ENCODE measurements around the gene MYO1E. TPM values are rescaled to one million over a fixed set of nuclear protein-coding genes. Genes with fewer than 3 reads are reported as not detected.
"Not testable (repeated sequence)": the region's sequence is repeated elsewhere in the genome, so short reads cannot be mapped to it uniquely, and the experiment has no call there.

The MYO1E gene
- total RNA-seq, 5 donors from 2014 or later (not counting 1 experiment from before 2014, with no cell fraction given), result 1.3 to 11.7 (median 4.3) TPM

- DNase-seq (no peak), ATAC-seq (replicated peaks in 1 of 4) (no peak)
- Histone ChIP-seq H3K9me3 (no peaks in the 10 kb centered on the region), H3K36me3 (ENCODE audit: control insufficient read depth in 2 of 2, extremely low read depth in 1 of 2, insufficient read depth in 1 of 2, low read length in 1 of 2) (no peaks in the 10 kb centered on the region), H3K4me3 (ENCODE audit: control insufficient read depth in 1 of 2, extremely low read depth in 1 of 2, low read length in 1 of 2) (no peak overlapping the region), H3K27ac (ENCODE audit: low read length) (no peak overlapping the region), H3K27me3 (replicated peaks in 1 of 2; ENCODE audit: control insufficient read depth in 2 of 2, extremely low read depth in 1 of 2, insufficient read depth in 2 of 2, low read length in 1 of 2) (no peaks in the 10 kb centered on the region), H3K4me1 (ENCODE audit: control insufficient read depth in 1 of 2, extremely low read depth in 1 of 2, insufficient read depth in 2 of 2, low read length in 2 of 2) (no peaks in the 10 kb centered on the region)
- ChIA-PET CTCF (no interaction called here), POLR2A (no interaction called here)
- Mint-ChIP-seq H3K4me3 (no peak overlapping the region), H3K4me1 (no peaks in the 10 kb centered on the region), H3K9me3 (no peaks in the 10 kb centered on the region), H3K27ac (no peak overlapping the region), H3K36me3 (no peaks in the 10 kb centered on the region), H3K27me3 (peaks cover 0 to under 1% of the 10 kb centered on the region in 2 donors)
- WGBS (ENCODE audit: insufficient coverage), result 100% methylated on average over 1 of the region's 7 CpGs
Measured at GRCh38 chr15:59168536-59168935, 204.1 kb downstream of the MYO1E start.

- no peak overlapping the region for H3K4me3 Mint-ChIP-seq
- no peak for DNase-seq
Measured at GRCh38 chr15:59166601-59167265, 205.9 kb downstream of the MYO1E start.

GRCh38 chr15:59166166-59166565 lies 206.5 kb downstream of the MYO1E start:
- Histone ChIP-seq H3K36me3 (ENCODE audit: control insufficient read depth in 2 of 2, extremely low read depth in 1 of 2, insufficient read depth in 1 of 2, low read length in 1 of 2) (no peaks in the 10 kb centered on the region), H3K4me1 (ENCODE audit: control insufficient read depth in 1 of 2, extremely low read depth in 1 of 2, insufficient read depth in 2 of 2, low read length in 2 of 2) (no peaks in the 10 kb centered on the region), H3K27me3 (replicated peaks in 1 of 2; ENCODE audit: control insufficient read depth in 2 of 2, extremely low read depth in 1 of 2, insufficient read depth in 2 of 2, low read length in 1 of 2) (peaks cover 0 to 2% of the 10 kb centered on the region in 2 experiments), H3K9me3 (no peaks in the 10 kb centered on the region), H3K27ac (ENCODE audit: low read length) (no peak overlapping the region), H3K4me3 (ENCODE audit: control insufficient read depth in 1 of 2, extremely low read depth in 1 of 2, low read length in 1 of 2) (no peak overlapping the region)
- ChIA-PET CTCF (interaction anchor here (0.5 to 1.8 kb wide), 2 partner anchors 362 to 404 kb away, joined by 6 read pairs; no protein-coding TSS in a partner anchor), POLR2A (no interaction called here)
- 100% methylated on average over 2 of the region's 4 CpGs for WGBS (ENCODE audit: insufficient coverage)
- ATAC-seq (replicated peaks in 1 of 4), result no peak
- Mint-ChIP-seq H3K27ac (no peak overlapping the region), H3K9me3 (no peaks in the 10 kb centered on the region), H3K27me3 (no peaks in the 10 kb centered on the region), H3K4me3 (no peak overlapping the region), H3K4me1 (no peaks in the 10 kb centered on the region), H3K36me3 (no peaks in the 10 kb centered on the region)
- no peak for DNase-seq

More at GRCh38 chr15:59166601-59167265, 205.9 kb downstream of the MYO1E start:
- ATAC-seq (replicated peaks in 1 of 4), result no peak
- Histone ChIP-seq H3K4me1 (ENCODE audit: control insufficient read depth in 1 of 2, extremely low read depth in 1 of 2, insufficient read depth in 2 of 2, low read length in 2 of 2) (no peaks in the 10 kb centered on the region), H3K4me3 (ENCODE audit: control insufficient read depth in 1 of 2, extremely low read depth in 1 of 2, low read length in 1 of 2) (no peak overlapping the region), H3K27me3 (replicated peaks in 1 of 2; ENCODE audit: control insufficient read depth in 2 of 2, extremely low read depth in 1 of 2, insufficient read depth in 2 of 2, low read length in 1 of 2) (no peaks in the 10 kb centered on the region), H3K27ac (ENCODE audit: low read length) (no peak overlapping the region), H3K36me3 (ENCODE audit: control insufficient read depth in 2 of 2, extremely low read depth in 1 of 2, insufficient read depth in 1 of 2, low read length in 1 of 2) (no peaks in the 10 kb centered on the region), H3K9me3 (no peaks in the 10 kb centered on the region)
- H3K4me1 Mint-ChIP-seq, result no peaks in the 10 kb centered on the region
- no peaks in the 10 kb centered on the region for H3K9me3 Mint-ChIP-seq
- POLR2A ChIA-PET, result no interaction called here
- no peak overlapping the region for H3K27ac Mint-ChIP-seq
- no peaks in the 10 kb centered on the region for H3K36me3 Mint-ChIP-seq
- 80% methylated on average over 6 of the region's 11 CpGs for WGBS (ENCODE audit: insufficient coverage)
- H3K27me3 Mint-ChIP-seq, result no peaks in the 10 kb centered on the region
- CTCF ChIA-PET, result interaction anchor here (0.5 to 1.8 kb wide), 2 partner anchors 362 to 404 kb away, joined by 6 read pairs; no protein-coding TSS in a partner anchor

GRCh38 chr15:59165726-59166125 lies 206.9 kb downstream of the MYO1E start:
- Mint-ChIP-seq H3K36me3 (no peaks in the 10 kb centered on the region), H3K4me3 (no peak overlapping the region), H3K27ac (no peak overlapping the region), H3K9me3 (no peaks in the 10 kb centered on the region), H3K4me1 (no peaks in the 10 kb centered on the region), H3K27me3 (no peaks in the 10 kb centered on the region)
- Histone ChIP-seq H3K4me1 (ENCODE audit: control insufficient read depth in 1 of 2, extremely low read depth in 1 of 2, insufficient read depth in 2 of 2, low read length in 2 of 2) (no peaks in the 10 kb centered on the region), H3K4me3 (ENCODE audit: control insufficient read depth in 1 of 2, extremely low read depth in 1 of 2, low read length in 1 of 2) (no peak overlapping the region), H3K9me3 (no peaks in the 10 kb centered on the region), H3K27ac (ENCODE audit: low read length) (no peak overlapping the region), H3K27me3 (replicated peaks in 1 of 2; ENCODE audit: control insufficient read depth in 2 of 2, extremely low read depth in 1 of 2, insufficient read depth in 2 of 2, low read length in 1 of 2) (peaks cover 0 to 2% of the 10 kb centered on the region in 2 experiments), H3K36me3 (ENCODE audit: control insufficient read depth in 2 of 2, extremely low read depth in 1 of 2, insufficient read depth in 1 of 2, low read length in 1 of 2) (no peaks in the 10 kb centered on the region)
- ChIA-PET CTCF (interaction anchor here in 1 of 2 donors (1.8 kb wide), 1 partner anchor 363 kb away, joined by 6 read pairs; no protein-coding TSS in a partner anchor), POLR2A (no interaction called here)
- no peak for ATAC-seq (replicated peaks in 1 of 4)
- WGBS (ENCODE audit: insufficient coverage), result 63% methylated on average over 1 of the region's 3 CpGs
- DNase-seq, result no peak

- H3K4me1 ChIP-seq (ENCODE audit: control insufficient read depth in 1 of 2, extremely low read depth in 1 of 2, insufficient read depth in 2 of 2, low read length in 2 of 2); H3K4me1 Mint-ChIP-seq; H3K4me3 Mint-ChIP-seq; H3K27ac Mint-ChIP-seq; H3K9me3 ChIP-seq; H3K36me3 Mint-ChIP-seq; H3K27ac ChIP-seq (ENCODE audit: low read length); H3K4me3 ChIP-seq (ENCODE audit: control insufficient read depth in 1 of 2, extremely low read depth in 1 of 2, low read length in 1 of 2); H3K27me3 Mint-ChIP-seq; POLR2A ChIA-PET; ATAC-seq (replicated peaks in 1 of 4); H3K9me3 Mint-ChIP-seq; H3K27me3 ChIP-seq (replicated peaks in 1 of 2; ENCODE audit: control insufficient read depth in 2 of 2, extremely low read depth in 1 of 2, insufficient read depth in 2 of 2, low read length in 1 of 2); DNase-seq; H3K36me3 ChIP-seq (ENCODE audit: control insufficient read depth in 2 of 2, extremely low read depth in 1 of 2, insufficient read depth in 1 of 2, low read length in 1 of 2): not testable (repeated sequence)
- CTCF ChIA-PET, result interaction anchor here (0.7 to 0.9 kb wide), 3 partner anchors 182 to 331 kb away, joined by 3 read pairs; no protein-coding TSS in a partner anchor
- no CpG with 5 or more reads among the region's 8 CpGs for WGBS (ENCODE audit: insufficient coverage)
Measured at GRCh38 chr15:59162080-59162479, 210.6 kb downstream of the MYO1E start.

- Mint-ChIP-seq H3K27me3 (no peaks in the 10 kb centered on the region), H3K36me3 (no peaks in the 10 kb centered on the region), H3K4me3 (no peak overlapping the region), H3K4me1 (no peaks in the 10 kb centered on the region), H3K27ac (no peak overlapping the region), H3K9me3 (no peaks in the 10 kb centered on the region)
- ATAC-seq (replicated peaks in 1 of 4) (no peak), DNase-seq (peak in 11 of 35 experiments; percentile 3 to 28 (median 8))
- no peaks in the 10 kb centered on the region for H3K36me3 ChIP-seq (ENCODE audit: control insufficient read depth in 2 of 2, extremely low read depth in 1 of 2, insufficient read depth in 1 of 2, low read length in 1 of 2)
- no peaks in the 10 kb centered on the region for H3K9me3 ChIP-seq
- no peaks in the 10 kb centered on the region for H3K4me1 ChIP-seq (ENCODE audit: control insufficient read depth in 1 of 2, extremely low read depth in 1 of 2, insufficient read depth in 2 of 2, low read length in 2 of 2)
- 86% methylated on average over 23 of the region's 23 CpGs for WGBS (ENCODE audit: insufficient coverage)
- ChIA-PET POLR2A (no interaction called here), CTCF (interaction anchor here in 1 of 2 donors (0.9 kb wide), 1 partner anchor 332 kb away, joined by 3 read pairs; no protein-coding TSS in a partner anchor)
- H3K27ac ChIP-seq (ENCODE audit: low read length), result no peak overlapping the region
- H3K27me3 ChIP-seq (replicated peaks in 1 of 2; ENCODE audit: control insufficient read depth in 2 of 2, extremely low read depth in 1 of 2, insufficient read depth in 2 of 2, low read length in 1 of 2), result peaks cover 0 to 2% of the 10 kb centered on the region in 2 experiments
- no peak overlapping the region for H3K4me3 ChIP-seq (ENCODE audit: control insufficient read depth in 1 of 2, extremely low read depth in 1 of 2, low read length in 1 of 2)
Measured at GRCh38 chr15:59160880-59161593, 211.6 kb downstream of the MYO1E start.
